Spleen (tissue), 7 donors: ENCODE results near the gene ZNF268.

Source experiments
- POLR2A ChIP-seq, 3 donors: fragments of 450-650 bp; IDR thresholded peaks; one replicate each; pipeline ENCODE4 v1.5.1; 2017; ENCODE audit warnings: antibody characterized with exemption in 3 of 3, mild to moderate bottlenecking in 1 of 3
- TF ChIP-seq, protein P1 (sequence below), 11 experiments: fragments of 200-600 bp in 7 of 11; fragments of 450-650 bp in 4 of 11; sonication (generic) in 4 of 11; IDR thresholded peaks in 8 of 11; conservative IDR thresholded peaks in 3 of 11; 1 replicate in 7 of 11; 2 replicates in 4 of 11; pipeline versions ENCODE4 v1.4.0 to v1.8.0; 2016 to 2021; ENCODE audit warnings: antibody characterized with exemption in 11 of 11, inconsistent platforms in 4 of 11, mild to moderate bottlenecking in 1 of 11
- donor health status: DM: no; HTN: no; CAD: no; lungs with moderate emphysema.
- donor health status: DM: no; HTN: no; CAD: no.
- donor health status: DM: no; HTN: no; CAD: no.

DNA sequence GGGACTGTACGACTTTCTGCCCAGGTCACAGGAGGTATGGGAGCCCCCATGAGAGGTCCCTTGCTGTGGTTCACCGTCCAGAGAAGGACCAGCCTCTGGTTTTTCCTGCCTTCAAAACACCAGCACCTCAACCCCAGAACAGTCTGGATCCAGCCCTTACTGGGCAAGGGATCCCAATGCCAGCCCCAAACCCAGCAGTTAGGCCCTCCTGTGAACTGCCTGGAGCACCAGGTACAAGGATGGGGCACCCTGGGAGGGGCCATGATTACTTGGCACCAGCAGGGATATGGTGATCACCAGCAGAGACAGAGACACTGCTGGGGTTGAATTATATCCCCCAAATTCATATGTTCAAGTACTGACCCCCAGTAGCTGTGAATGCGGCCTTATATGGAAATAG is 34.4 kb downstream of the ZNF268 start:
- TF ChIP-seq POLR2A (IDR thresholded peaks at IDR 0.05): no peak
- TF ChIP-seq, protein P1, sequence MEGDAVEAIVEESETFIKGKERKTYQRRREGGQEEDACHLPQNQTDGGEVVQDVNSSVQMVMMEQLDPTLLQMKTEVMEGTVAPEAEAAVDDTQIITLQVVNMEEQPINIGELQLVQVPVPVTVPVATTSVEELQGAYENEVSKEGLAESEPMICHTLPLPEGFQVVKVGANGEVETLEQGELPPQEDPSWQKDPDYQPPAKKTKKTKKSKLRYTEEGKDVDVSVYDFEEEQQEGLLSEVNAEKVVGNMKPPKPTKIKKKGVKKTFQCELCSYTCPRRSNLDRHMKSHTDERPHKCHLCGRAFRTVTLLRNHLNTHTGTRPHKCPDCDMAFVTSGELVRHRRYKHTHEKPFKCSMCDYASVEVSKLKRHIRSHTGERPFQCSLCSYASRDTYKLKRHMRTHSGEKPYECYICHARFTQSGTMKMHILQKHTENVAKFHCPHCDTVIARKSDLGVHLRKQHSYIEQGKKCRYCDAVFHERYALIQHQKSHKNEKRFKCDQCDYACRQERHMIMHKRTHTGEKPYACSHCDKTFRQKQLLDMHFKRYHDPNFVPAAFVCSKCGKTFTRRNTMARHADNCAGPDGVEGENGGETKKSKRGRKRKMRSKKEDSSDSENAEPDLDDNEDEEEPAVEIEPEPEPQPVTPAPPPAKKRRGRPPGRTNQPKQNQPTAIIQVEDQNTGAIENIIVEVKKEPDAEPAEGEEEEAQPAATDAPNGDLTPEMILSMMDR (IDR thresholded peaks at IDR 0.05 in 8 of 11, conservative IDR thresholded peaks at IDR 0.05 in 3 of 11): no peak
